Measurements from ENCODE around the gene BEST1. TPM values are rescaled to one million over a fixed set of nuclear protein-coding genes. Genes with fewer than 3 reads are reported as not detected.

The BEST1 gene
- total and polyA plus RNA-seq, 2 of the 13 experiments (the other 11 are each of a cell fraction or from before 2014, with no cell fraction given) = 0.09 to 0.65 TPM

DNA sequence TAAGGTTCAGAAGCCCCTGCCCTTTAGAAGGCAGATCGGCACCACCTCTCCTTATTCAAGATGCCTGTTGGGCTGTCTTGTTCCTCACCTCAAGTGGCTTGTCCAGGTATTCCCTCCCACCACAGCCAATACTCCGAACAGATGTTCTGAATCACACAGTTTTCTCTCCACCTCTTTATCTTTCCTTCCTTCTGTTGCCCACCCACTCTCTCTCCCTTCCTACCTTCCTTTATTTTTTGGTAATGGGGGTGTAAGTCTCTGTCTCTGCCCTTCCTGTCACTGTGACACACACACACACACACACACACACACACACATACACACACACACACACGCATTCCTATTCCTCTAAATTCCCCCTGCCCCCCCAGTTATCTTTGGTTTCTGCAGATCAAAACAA, 8.4 kb downstream of the BEST1 start:
- H3K36me3 ChIP-seq (replicated peaks in 1 of 2; ENCODE audit: control insufficient read depth in 1 of 2, insufficient read depth in 2 of 2, low read length in 2 of 2) = no peaks in the 10 kb centered on the region
- ChIA-PET CTCF (ENCODE audit: low intra/inter-chr PET ratio, low total read pairs) (no interaction called here), POLR2A (interaction anchor here (0.6 to 6.1 kb wide), 4 partner anchors 8 to 15 kb away, joined by 3 to 99 read pairs (median 6); partner anchors contain the start of genes BEST1 and FTH1)
- H4K20me1 ChIP-seq (ENCODE audit: insufficient read depth, low read length) = peaks cover 5% of the 10 kb centered on the region; the same call in 1 of the 2 replicates
- no peak overlapping the region for H3K4me3 ChIP-seq (replicated peaks in 1 of 3; ENCODE audit: insufficient read depth in 1 of 3, low read depth in 2 of 3, low read length in 3 of 3)
- H3K4me1 ChIP-seq (ENCODE audit: insufficient read depth, low read length) = peaks cover 47% of the 10 kb centered on the region
- no peak for FAIRE-seq
- H3K4me2 ChIP-seq (ENCODE audit: low read depth, low read length) = no peak overlapping the region
- H3K27me3 ChIP-seq (ENCODE audit: control insufficient read depth in 1 of 2, insufficient read depth in 2 of 2, low read length in 2 of 2) = no peaks in the 10 kb centered on the region
- H3K27ac ChIP-seq (ENCODE audit: extremely low read length, insufficient read depth, low read length) = no peak overlapping the region
- ATAC-seq = no peak
- no peak for DNase-seq (ENCODE audit: low spot score)
- in situ Hi-C loops (cut with HindIII; ENCODE audit: extremely low pct_ligation_motif_present, low pct_unique_long_range_greater_than_20kb) = no loop called here
- H3K79me2 ChIP-seq (ENCODE audit: insufficient read depth, low read length) = no peaks in the 10 kb centered on the region
- H3K9ac ChIP-seq (ENCODE audit: insufficient read depth, low read depth, low read length) = no peak overlapping the region
- no peaks in the 10 kb centered on the region for H3K9me3 ChIP-seq (ENCODE audit: low read length)
- 52% methylated on average over 3 of the region's 3 CpGs for WGBS (ENCODE audit: low lambda C conversion rate)
- no TSS peak for BruUV-seq (replicated peaks)
- intact Hi-C loops (cut with micrococcal nuclease; ENCODE audit: unreplicated experiment) = no loop called here
- no peak overlapping the region for H2AFZ ChIP-seq (ENCODE audit: low read length)
- TF ChIP-seq ZSCAN21 (CRISPR knock-in tag; IDR thresholded peaks at IDR 0.05; ENCODE audit: borderline replicate concordance) = no peak
- no peak for TF ChIP-seq NBN (conservative IDR thresholded peaks at IDR 0.05)
- no peak for TF ChIP-seq DMAP1 (CRISPR knock-in tag; IDR thresholded peaks at IDR 0.05)
- no peak for TF ChIP-seq ZNF841 (CRISPR knock-in tag; IDR thresholded peaks at IDR 0.05; ENCODE audit: borderline replicate concordance)
- no peak for TF ChIP-seq ZNF44 (CRISPR knock-in tag; IDR thresholded peaks at IDR 0.05)
- TF ChIP-seq SALL2 (CRISPR knock-in tag; IDR thresholded peaks at IDR 0.05) = no peak
- no peak for TF ChIP-seq ZNF652 (CRISPR knock-in tag; IDR thresholded peaks at IDR 0.05; ENCODE audit: borderline replicate concordance, low read depth)
- no peak for TF ChIP-seq RARA (CRISPR knock-in tag; IDR thresholded peaks at IDR 0.05)
- no peak for TF ChIP-seq GRHL1 (CRISPR knock-in tag; conservative IDR thresholded peaks at IDR 0.05)
- no peak for TF ChIP-seq IKZF5 (CRISPR knock-in tag; IDR thresholded peaks at IDR 0.05)
- TF ChIP-seq, protein P1, sequence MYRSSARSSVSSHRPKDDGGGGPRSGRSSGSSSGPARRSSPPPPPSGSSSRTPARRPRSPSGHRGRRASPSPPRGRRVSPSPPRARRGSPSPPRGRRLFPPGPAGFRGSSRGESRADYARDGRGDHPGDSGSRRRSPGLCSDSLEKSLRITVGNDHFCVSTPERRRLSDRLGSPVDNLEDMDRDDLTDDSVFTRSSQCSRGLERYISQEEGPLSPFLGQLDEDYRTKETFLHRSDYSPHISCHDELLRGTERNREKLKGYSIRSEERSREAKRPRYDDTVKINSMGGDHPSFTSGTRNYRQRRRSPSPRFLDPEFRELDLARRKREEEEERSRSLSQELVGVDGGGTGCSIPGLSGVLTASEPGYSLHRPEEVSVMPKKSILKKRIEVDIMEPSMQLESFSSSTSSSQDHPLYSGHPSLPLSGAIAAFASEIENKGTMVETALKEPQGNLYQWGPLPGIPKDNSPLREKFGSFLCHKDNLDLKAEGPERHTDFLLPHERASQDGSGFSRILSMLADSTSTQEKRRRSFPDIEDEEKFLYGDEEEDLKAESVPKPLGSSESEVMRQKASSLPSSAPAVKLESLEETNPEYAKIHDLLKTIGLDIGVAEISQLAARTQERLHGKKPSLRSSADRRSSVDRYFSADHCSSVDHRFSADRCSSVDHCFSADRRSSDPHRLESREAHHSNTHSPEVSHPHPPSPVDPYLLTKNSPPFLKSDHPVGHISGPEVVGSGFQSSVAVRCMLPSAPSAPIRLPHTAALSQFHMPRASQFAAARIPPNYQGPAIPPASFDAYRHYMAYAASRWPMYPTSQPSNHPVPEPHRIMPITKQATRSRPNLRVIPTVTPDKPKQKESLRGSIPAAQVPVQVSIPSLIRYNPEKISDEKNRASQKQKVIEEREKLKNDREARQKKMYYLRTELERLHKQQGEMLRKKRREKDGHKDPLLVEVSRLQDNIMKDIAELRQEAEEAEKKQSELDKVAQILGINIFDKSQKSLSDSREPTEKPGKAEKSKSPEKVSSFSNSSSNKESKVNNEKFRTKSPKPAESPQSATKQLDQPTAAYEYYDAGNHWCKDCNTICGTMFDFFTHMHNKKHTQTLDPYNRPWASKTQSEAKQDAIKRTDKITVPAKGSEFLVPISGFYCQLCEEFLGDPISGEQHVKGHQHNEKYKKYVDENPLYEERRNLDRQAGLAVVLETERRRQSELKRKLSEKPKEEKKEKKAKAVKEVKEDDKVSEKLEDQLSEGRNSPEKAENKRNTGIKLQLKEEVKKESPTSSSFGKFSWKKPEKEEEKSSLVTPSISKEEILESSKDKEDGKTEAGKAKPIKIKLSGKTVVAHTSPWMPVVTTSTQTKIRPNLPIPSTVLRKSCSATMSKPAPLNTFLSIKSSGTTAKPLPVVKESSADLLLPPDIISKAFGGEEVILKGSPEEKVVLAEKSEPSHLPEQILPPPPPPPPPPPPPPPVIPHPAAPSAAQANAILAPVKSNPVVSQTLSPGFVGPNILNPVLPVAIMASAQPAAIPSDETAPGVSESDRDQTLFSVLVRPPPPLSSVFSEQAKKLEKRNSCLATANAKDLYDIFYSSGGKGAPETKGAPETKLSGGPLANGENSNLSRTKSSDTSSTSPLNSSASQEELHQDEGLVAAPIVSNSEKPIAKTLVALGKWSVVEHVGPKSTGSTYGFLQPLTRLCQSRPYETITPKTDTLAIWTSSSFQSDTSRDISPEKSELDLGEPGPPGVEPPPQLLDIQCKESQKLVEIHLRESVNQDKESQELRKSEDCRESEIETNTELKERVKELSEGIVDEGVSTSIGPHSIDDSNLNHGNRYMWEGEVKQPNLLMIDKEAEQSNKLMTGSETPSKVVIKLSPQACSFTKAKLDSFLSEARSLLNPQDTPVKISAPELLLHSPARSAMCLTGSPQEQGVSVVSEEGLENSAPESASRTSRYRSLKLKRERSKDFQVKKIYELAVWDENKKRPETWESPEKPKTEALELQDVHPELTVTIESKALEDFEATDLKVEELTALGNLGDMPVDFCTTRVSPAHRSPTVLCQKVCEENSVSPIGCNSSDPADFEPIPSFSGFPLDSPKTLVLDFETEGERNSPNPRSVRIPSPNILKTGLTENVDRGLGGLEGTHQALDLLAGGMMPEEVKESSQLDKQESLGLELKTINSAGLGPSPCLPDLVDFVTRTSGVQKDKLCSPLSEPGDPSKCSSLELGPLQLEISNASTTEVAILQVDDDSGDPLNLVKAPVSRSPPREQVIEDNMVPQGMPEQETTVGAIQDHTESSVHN (CRISPR knock-in tag; IDR thresholded peaks at IDR 0.05) = no peak
- no peak for TF ChIP-seq GABPA (IDR thresholded peaks at IDR 0.05; ENCODE audit: low read depth, low read length)
- TF ChIP-seq GABPA (CRISPR knock-in tag; IDR thresholded peaks at IDR 0.05; ENCODE audit: low read depth) = no peak
- no peak for TF ChIP-seq KDM4B (CRISPR knock-in tag; IDR thresholded peaks at IDR 0.05)
- TF ChIP-seq GLMP (CRISPR knock-in tag; IDR thresholded peaks at IDR 0.05; ENCODE audit: borderline replicate concordance) = no peak
